Left lobe of liver (tissue), 2 donors: ENCODE measurements around the gene DRICH1. TPM values are rescaled to one million over a fixed set of nuclear protein-coding genes. Genes with fewer than 3 reads are reported as not detected.
A peak's percentile ranks its signal among the peaks of the same experiment; 100 is the strongest.
"Not testable (repeated sequence)": the region's sequence is repeated elsewhere in the genome, so short reads cannot be mapped to it uniquely, and the experiment has no call there.

Source experiments
- ATAC-seq: fragments of 200-7000 bp; cut with Tn5 transposase; one replicate; pipeline ENCODE4 v1.9.1; 2020; ENCODE audit warnings: mild to moderate bottlenecking, moderate library complexity
- DNase-seq: peaks from one replicate; pipeline ENCODE4 v3.0.0-alpha.2; 2020; ENCODE audit warnings: low spot score
- total RNA-seq: library from RNA; stranded (reverse); gene quantifications from one replicate; pipeline ENCODE4 v1.2.1, GENCODE V29; 2021
- donor health status: DM: no; HTN: no; CAD: no; lungs with moderate emphysema.
- donor health status: DM: no; HTN: yes; CAD: no.

The DRICH1 gene
- total RNA-seq, 1 donor from 2014 or later = 0.18 TPM

GRCh38 chr22:23651676-23652075, 19.6 kb upstream of the DRICH1 start:
- DNase-seq = no peak
- ATAC-seq = no peak

- no peak for DNase-seq
- ATAC-seq = no peak
Measured at GRCh38 chr22:23649071-23649501, 17.0 kb upstream of the DRICH1 start.

- DNase-seq, ATAC-seq: not testable (repeated sequence)
Measured at GRCh38 chr22:23646526-23646925, 14.4 kb upstream of the DRICH1 start.

GRCh38 chr22:23640206-23640605, 8.1 kb upstream of the DRICH1 start:
- DNase-seq, ATAC-seq: not testable (repeated sequence)

- peak; percentile 27 for ATAC-seq
- DNase-seq = no peak
Measured at GRCh38 chr22:23639661-23640060, 7.5 kb upstream of the DRICH1 start.

GRCh38 chr22:23638611-23639010, 6.5 kb upstream of the DRICH1 start:
- no peak for ATAC-seq
- no peak for DNase-seq

GRCh38 chr22:23635291-23635690, 3.2 kb upstream of the DRICH1 start:
- not testable (repeated sequence) for DNase-seq, ATAC-seq

GRCh38 chr22:23628056-23628743, 3.9 kb downstream of the DRICH1 start:
- not testable (repeated sequence) for DNase-seq, ATAC-seq

GRCh38 chr22:23627401-23628055, 4.6 kb downstream of the DRICH1 start:
- ATAC-seq = peak; percentile 90
- not testable (repeated sequence) for DNase-seq

- ATAC-seq (no peak), DNase-seq (no peak)
Measured at GRCh38 chr22:23626286-23626975, 5.7 kb downstream of the DRICH1 start.

- DNase-seq (no peak), ATAC-seq (no peak)
Measured at GRCh38 chr22:23622634-23623033, 9.5 kb downstream of the DRICH1 start.

- DNase-seq, ATAC-seq: not testable (repeated sequence)
Measured at GRCh38 chr22:23621916-23622315, 10.2 kb downstream of the DRICH1 start.

- ATAC-seq = no peak
- no peak for DNase-seq
Measured at GRCh38 chr22:23621082-23621780, 10.9 kb downstream of the DRICH1 start.

GRCh38 chr22:23613193-23613972, 18.7 kb downstream of the DRICH1 start:
- ATAC-seq (no peak), DNase-seq (no peak)

- ATAC-seq (no peak), DNase-seq (no peak)
Measured at GRCh38 chr22:23609983-23610781, 21.9 kb downstream of the DRICH1 start.

GRCh38 chr22:23608583-23608982, 23.5 kb downstream of the DRICH1 start:
- DNase-seq (no peak), ATAC-seq (no peak)

GRCh38 chr22:23606204-23607131, 25.7 kb downstream of the DRICH1 start:
- no peak for DNase-seq
- no peak for ATAC-seq

GRCh38 chr22:23604939-23605712, 27.0 kb downstream of the DRICH1 start:
- DNase-seq = no peak
- peak; percentile 35 for ATAC-seq
